CD14-positive monocyte (primary cell): ENCODE data around the gene ITK. TPM values are rescaled to one million over a fixed set of nuclear protein-coding genes. Genes with fewer than 3 reads are reported as not detected.

Experiments used
- DNase-seq, 3 donors: peaks; one replicate each; pipeline ENCODE4 v3.0.0-alpha.2; 2011 to 2022
- H2AFZ ChIP-seq: 2 replicates; pipeline ENCODE4 v1.6.0; 2012; ENCODE audit warnings: mild to moderate bottlenecking, low read depth, low read length, inconsistent platforms; ENCODE audit not compliant: insufficient read depth, poor library complexity, severe bottlenecking
- H3K27ac ChIP-seq, 2 donors: 1 replicate in 1 of 2; 2 replicates in 1 of 2; pipeline ENCODE4 v1.5.1; 2012 to 2013; ENCODE audit warnings: low read length in 2 of 2, control low read depth in 1 of 2, inconsistent platforms in 1 of 2, low read depth in 1 of 2, mild to moderate bottlenecking in 1 of 2
- H3K27me3 ChIP-seq, 2 donors: one replicate each; pipeline versions ENCODE4 v1.6.0 to v1.6.1; 2011 to 2013; ENCODE audit warnings: low read length in 2 of 2; ENCODE audit not compliant: control insufficient read depth in 2 of 2, insufficient read depth in 2 of 2
- H3K36me3 ChIP-seq, 2 donors: replicated peaks in 1 of 2; 1 replicate in 1 of 2; 2 replicates in 1 of 2; pipeline versions ENCODE4 v1.5.1 to v1.6.1; 2012 to 2013; ENCODE audit warnings: low read length in 2 of 2, control low read depth in 1 of 2, inconsistent platforms in 1 of 2, mild to moderate bottlenecking in 1 of 2; ENCODE audit not compliant: insufficient read depth in 2 of 2, control insufficient read depth in 1 of 2
- H3K4me1 ChIP-seq, 2 donors: 1 replicate in 1 of 2; 2 replicates in 1 of 2; pipeline versions ENCODE4 v1.5.1 to v1.6.1; 2012 to 2013; ENCODE audit warnings: low read length in 2 of 2, control low read depth in 1 of 2, inconsistent platforms in 1 of 2, mild to moderate bottlenecking in 1 of 2, moderate library complexity in 1 of 2; ENCODE audit not compliant: insufficient read depth in 2 of 2, control insufficient read depth in 1 of 2
- H3K4me2 ChIP-seq: replicated peaks from 2 replicates; pipeline ENCODE3; 2012; ENCODE audit warnings: low read length, moderate library complexity, mild to moderate bottlenecking; ENCODE audit not compliant: poor library complexity, severe bottlenecking; ENCODE audit errors: extremely low read depth
- H3K4me3 ChIP-seq, 3 experiments: fragments of 200-600 bp in 1 of 3; sonication (generic) in 1 of 3; replicated peaks in 1 of 3; 1 replicate in 2 of 3; 2 replicates in 1 of 3; pipeline ENCODE4 v1.5.1; 2011 to 2013; ENCODE audit warnings: low read length in 3 of 3, mild to moderate bottlenecking in 3 of 3, control low read depth in 2 of 3, low read depth in 2 of 3, inconsistent platforms in 1 of 3, moderate library complexity in 1 of 3
- H3K79me2 ChIP-seq: 2 replicates; pipeline ENCODE4 v1.6.0; 2012; ENCODE audit warnings: mild to moderate bottlenecking, control low read depth, inconsistent platforms, low read length, moderate library complexity; ENCODE audit not compliant: insufficient read depth
- H3K9ac ChIP-seq: 2 replicates; pipeline ENCODE4 v1.6.0; 2017; ENCODE audit warnings: low read length, mild to moderate bottlenecking; ENCODE audit not compliant: insufficient read depth, poor library complexity, severe bottlenecking
- H3K9me3 ChIP-seq, 2 donors: replicated peaks in 1 of 2; 1 replicate in 1 of 2; 2 replicates in 1 of 2; pipeline versions ENCODE4 v1.5.1 to v1.6.1; 2012 to 2013; ENCODE audit warnings: low read length in 2 of 2, control low read depth in 1 of 2; ENCODE audit not compliant: control insufficient read depth in 1 of 2, insufficient read depth in 1 of 2
- H4K20me1 ChIP-seq: 2 replicates; pipeline ENCODE4 v1.6.0; 2012; ENCODE audit warnings: mild to moderate bottlenecking, low read length, control low read depth, moderate library complexity; ENCODE audit not compliant: insufficient read depth
- H3K27ac Mint-ChIP-seq, 7 donors: one replicate each; pipeline ENCODE4 v1.8.0; 2020; ENCODE audit warnings: mild to moderate bottlenecking in 7 of 7, mixed read lengths in 7 of 7, moderate library complexity in 6 of 7, inconsistent platforms in 2 of 7
- H3K27me3 Mint-ChIP-seq, 3 donors: one replicate each; pipeline ENCODE4 v1.8.0; 2021 to 2022; ENCODE audit warnings: low read depth in 3 of 3, mild to moderate bottlenecking in 3 of 3, mixed read lengths in 3 of 3, moderate library complexity in 3 of 3, inconsistent platforms in 1 of 3
- H3K36me3 Mint-ChIP-seq, 2 donors: one replicate each; pipeline ENCODE4 v1.8.0; 2020; ENCODE audit warnings: mixed read lengths in 2 of 2, inconsistent platforms in 1 of 2, mild to moderate bottlenecking in 1 of 2
- H3K4me1 Mint-ChIP-seq: one replicate; pipeline ENCODE4 v1.8.0; 2020; ENCODE audit warnings: mild to moderate bottlenecking, mixed read lengths
- H3K4me3 Mint-ChIP-seq, 2 donors: one replicate each; pipeline ENCODE4 v1.8.0; 2020; ENCODE audit warnings: mild to moderate bottlenecking in 2 of 2, mixed read lengths in 2 of 2, moderate library complexity in 1 of 2
- H3K9me3 Mint-ChIP-seq, 7 donors: one replicate each; pipeline ENCODE4 v1.8.0; 2020 to 2022; ENCODE audit warnings: mixed read lengths in 7 of 7, mild to moderate bottlenecking in 6 of 7, moderate library complexity in 6 of 7, inconsistent platforms in 2 of 7
- CTCF ChIP-seq: fragments of 200-600 bp; IDR thresholded peaks from one replicate; pipeline ENCODE4 v1.8.0; 2022; ENCODE audit warnings: antibody characterized with exemption, mild to moderate bottlenecking
- WGBS: methylation state at CpG from one replicate; pipeline ENCODE4 v1.1.5; 2013; ENCODE audit warnings: missing lambda C conversion rate; ENCODE audit not compliant: insufficient coverage; 5-methylcytosine and 5-hydroxymethylcytosine counted together
- intact Hi-C, 2 donors: fragments of 100-400 bp; cut with micrococcal nuclease; formaldehyde crosslinking; loops; one replicate each; pipeline versions ENCODE4 v1.15.0 to v1.15.1; 2023
- polyA plus RNA-seq, 3 donors: library from polyadenylated mRNA; depleted of rRNA in 1 of 3; unstranded in 2 of 3; stranded (reverse) in 1 of 3; fragments of 300-500 nt in 2 of 3; fragments of >200 nt in 1 of 3; fragmentation: Illumina TruSeq in 2 of 3; gene quantifications; 1 replicate in 2 of 3; 2 replicates in 1 of 3; pipeline ENCODE4 v1.2.3, GENCODE V29; 2012 to 2021

ITK gene
- polyA plus RNA-seq, 3 donors, result 0.03 to 0.60 (median 0.39) TPM

- Histone ChIP-seq H3K27ac (no peak overlapping the region), H3K27me3 (no peaks in the 10 kb centered on the region), H3K36me3 (no peaks in the 10 kb centered on the region), H3K4me1 (no peaks in the 10 kb centered on the region), H3K9me3 (no peaks in the 10 kb centered on the region), H4K20me1 (no peaks in the 10 kb centered on the region), H3K79me2 (no peaks in the 10 kb centered on the region), H3K4me2 (no peak overlapping the region), H3K4me3 (no peak overlapping the region), H2AFZ (no peak overlapping the region), H3K9ac (no peak overlapping the region)
- peaks cover 0 to 2% (median 0%) of the 10 kb centered on the region in 3 donors for H3K27me3 Mint-ChIP-seq
- H3K9me3 Mint-ChIP-seq, result peaks cover 0 to 2% (median 0%) of the 10 kb centered on the region in 7 donors
- DNase-seq, result no peak
- no peak overlapping the region for H3K4me3 Mint-ChIP-seq
- 41% methylated on average over 4 of the region's 5 CpGs for WGBS
- intact Hi-C loops, result no loop called here
- H3K27ac Mint-ChIP-seq, result no peak overlapping the region
- H3K36me3 Mint-ChIP-seq, result no peaks in the 10 kb centered on the region
- H3K4me1 Mint-ChIP-seq, result no peaks in the 10 kb centered on the region
- no peak for TF ChIP-seq CTCF
These were observed 36.8 kb downstream of the ITK start for GRCh38 chr5:157217289-157218024.

GRCh38 chr5:157219491-157220271 lies 39.0 kb downstream of the ITK start:
- Mint-ChIP-seq H3K9me3 (peaks cover 0 to 2% (median 0%) of the 10 kb centered on the region in 7 donors), H3K4me1 (peaks cover 1% of the 10 kb centered on the region), H3K36me3 (no peaks in the 10 kb centered on the region), H3K4me3 (no peak overlapping the region), H3K27ac (no peak overlapping the region), H3K27me3 (peaks cover 0 to 2% (median 2%) of the 10 kb centered on the region in 3 donors)
- Histone ChIP-seq H3K4me2 (no peak overlapping the region), H2AFZ (no peak overlapping the region), H3K27me3 (no peaks in the 10 kb centered on the region), H3K4me1 (no peaks in the 10 kb centered on the region), H4K20me1 (no peaks in the 10 kb centered on the region), H3K4me3 (no peak overlapping the region), H3K9ac (no peak overlapping the region), H3K9me3 (no peaks in the 10 kb centered on the region), H3K79me2 (no peaks in the 10 kb centered on the region), H3K36me3 (no peaks in the 10 kb centered on the region), H3K27ac (no peak overlapping the region)
- intact Hi-C loops, result no loop called here
- TF ChIP-seq CTCF, result no peak
- WGBS, result 40% methylated on average over 2 of the region's 9 CpGs
- DNase-seq, result no peak
